AG04450 (cell line): ENCODE data around the gene AGK. TPM values are rescaled to one million over a fixed set of nuclear protein-coding genes. Genes with fewer than 3 reads are reported as not detected.

Source experiments
- CTCF ChIA-PET: fragments of 300-600, 350-600 bp; formaldehyde crosslinking; extraction: SDS; loops from one replicate; lab custom pipeline; 2022; ENCODE audit warnings: antibody characterized with exemption, inconsistent platforms; lab: Charles Lee
- POLR2A ChIA-PET: fragments of 350-600 bp; formaldehyde crosslinking; extraction: SDS; loops from one replicate; lab custom pipeline; 2021; ENCODE audit warnings: antibody characterized with exemption, inconsistent platforms; lab: Yijun Ruan, JAX
- DNase-seq: peaks from one replicate; pipeline ENCODE4 v3.0.0-alpha.2; 2011; ENCODE audit warnings: low read depth, low spot score
- H3K27ac ChIP-seq: one replicate; pipeline ENCODE4 v1.5.1; 2012; ENCODE audit warnings: low read depth, low read length, control low read depth
- H3K27me3 ChIP-seq: one replicate; pipeline ENCODE4 v1.6.0; 2012; ENCODE audit warnings: low read length; ENCODE audit not compliant: control insufficient read depth, insufficient read depth
- H3K4me3 ChIP-seq: 2 replicates; pipeline ENCODE4 v1.5.1; 2011; ENCODE audit warnings: mild to moderate bottlenecking, low read depth, low read length, control low read depth
- H3K9me3 ChIP-seq: 2 replicates; pipeline ENCODE4 v1.5.1; 2012; ENCODE audit warnings: low read length; ENCODE audit not compliant: control insufficient read depth, insufficient read depth
- CTCF ChIP-seq: IDR thresholded peaks from 2 replicates; pipeline ENCODE4 v1.5.1; 2011; ENCODE audit warnings: low read depth, low read length, control low read depth, inconsistent platforms
- polyA plus RNA-seq: library from polyadenylated mRNA; depleted of rRNA; stranded (reverse); fragments of >200 nt; gene quantifications from 2 replicates; pipeline ENCODE4 v1.2.3, GENCODE V29; 2011

The AGK gene
- polyA plus RNA-seq, 1 experiment: 42.5 TPM

GRCh38 chr7:141664450-141664849 lies 113.2 kb downstream of the AGK start:
- no peak for TF ChIP-seq CTCF
- Histone ChIP-seq H3K27me3 (no peaks in the 10 kb centered on the region), H3K4me3 (no peak overlapping the region), H3K9me3 (no peaks in the 10 kb centered on the region), H3K27ac (no peak overlapping the region)
- POLR2A ChIA-PET: no interaction called here
- CTCF ChIA-PET: no interaction called here
- no peak for DNase-seq

GRCh38 chr7:141665208-141666035 lies 114.2 kb downstream of the AGK start:
- H3K27me3 ChIP-seq: no peaks in the 10 kb centered on the region
- no peak overlapping the region for H3K4me3 ChIP-seq
- H3K27ac ChIP-seq: no peak overlapping the region
- POLR2A ChIA-PET: no interaction called here
- TF ChIP-seq CTCF: no peak
- H3K9me3 ChIP-seq: no peaks in the 10 kb centered on the region
- CTCF ChIA-PET: no interaction called here
- no peak for DNase-seq

DNA sequence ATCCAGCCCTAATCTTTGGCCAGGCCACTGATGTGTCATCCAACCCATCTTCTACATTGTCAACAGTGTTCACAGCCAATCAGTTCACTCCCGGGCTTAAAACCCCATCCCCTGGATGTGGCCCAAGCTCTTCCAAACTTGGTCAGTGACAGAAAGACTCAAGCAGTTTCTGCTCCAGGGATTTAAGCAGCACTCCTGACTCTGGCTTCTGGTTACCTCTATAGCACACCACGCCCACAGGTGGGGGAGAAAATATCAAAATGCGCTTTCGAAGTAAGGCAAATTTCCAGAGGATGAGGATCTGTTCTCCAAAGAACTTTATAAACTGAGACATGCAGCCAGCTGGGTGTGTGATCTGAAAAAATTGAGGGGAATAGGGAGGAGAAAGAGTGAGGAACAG lies 114.9 kb downstream of the AGK start:
- CTCF ChIA-PET: no interaction called here
- no peak overlapping the region for H3K27ac ChIP-seq
- H3K27me3 ChIP-seq: no peaks in the 10 kb centered on the region
- H3K9me3 ChIP-seq: no peaks in the 10 kb centered on the region
- H3K4me3 ChIP-seq: no peak overlapping the region
- DNase-seq: no peak
- no peak for TF ChIP-seq CTCF
- POLR2A ChIA-PET: no interaction called here

- H3K27me3 ChIP-seq: no peaks in the 10 kb centered on the region
- no peak overlapping the region for H3K4me3 ChIP-seq
- POLR2A ChIA-PET: no interaction called here
- no peak overlapping the region for H3K27ac ChIP-seq
- no peak for DNase-seq
- no peak for TF ChIP-seq CTCF
- H3K9me3 ChIP-seq: no peaks in the 10 kb centered on the region
- CTCF ChIA-PET: interaction anchor here (0.7 to 2.0 kb wide), 5 partner anchors 8 to 69 kb away, joined by 3 to 9 read pairs (median 7); partner anchors contain the start of gene SSBP1
Measured at GRCh38 chr7:141668853-141669252, 117.6 kb downstream of the AGK start.
